GM18502 (cell line): ENCODE measurements around the gene PCDHA11.

Source experiments
- ATAC-seq: cut with Tn5 transposase; IDR thresholded peaks from one replicate; pipeline ENCODE4 v1.9.1; 2021; ENCODE audit warnings: mild to moderate bottlenecking; ENCODE audit not compliant: unreplicated experiment, poor library complexity

Gene PCDHA11

DNA sequence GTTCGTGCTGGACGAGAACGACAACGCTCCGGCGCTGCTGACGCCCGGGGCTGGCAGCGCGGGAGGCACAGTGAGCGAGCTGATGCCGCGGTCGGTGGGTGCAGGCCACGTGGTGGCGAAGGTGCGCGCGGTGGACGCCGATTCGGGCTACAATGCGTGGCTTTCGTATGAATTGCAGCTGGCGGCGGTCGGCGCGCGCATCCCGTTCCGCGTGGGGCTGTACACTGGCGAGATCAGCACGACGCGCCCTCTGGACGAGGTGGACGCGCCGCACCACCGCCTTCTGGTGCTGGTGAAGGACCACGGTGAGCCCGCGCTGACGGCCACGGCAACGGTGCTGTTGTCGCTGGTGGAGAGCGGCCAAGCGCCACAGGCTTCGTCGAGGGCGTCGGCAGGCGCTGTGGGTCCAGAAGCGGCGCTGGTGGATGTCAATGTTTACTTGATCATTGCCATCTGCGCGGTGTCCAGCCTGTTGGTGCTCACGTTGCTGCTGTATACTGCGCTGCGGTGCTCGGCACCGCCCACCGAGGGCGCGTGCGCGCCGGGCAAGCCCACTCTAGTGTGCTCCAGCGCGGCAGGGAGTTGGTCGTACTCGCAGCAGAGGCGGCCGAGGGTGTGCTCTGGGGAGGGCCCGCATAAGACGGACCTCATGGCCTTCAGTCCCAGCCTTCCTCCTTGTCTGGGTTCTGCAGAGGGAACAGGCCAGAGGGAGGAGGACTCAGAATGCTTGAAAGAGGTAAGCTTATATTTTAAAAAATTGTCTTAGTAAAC is 15.4 kb downstream of the PCDHA11 start:
- ATAC-seq = no peak

DNA sequence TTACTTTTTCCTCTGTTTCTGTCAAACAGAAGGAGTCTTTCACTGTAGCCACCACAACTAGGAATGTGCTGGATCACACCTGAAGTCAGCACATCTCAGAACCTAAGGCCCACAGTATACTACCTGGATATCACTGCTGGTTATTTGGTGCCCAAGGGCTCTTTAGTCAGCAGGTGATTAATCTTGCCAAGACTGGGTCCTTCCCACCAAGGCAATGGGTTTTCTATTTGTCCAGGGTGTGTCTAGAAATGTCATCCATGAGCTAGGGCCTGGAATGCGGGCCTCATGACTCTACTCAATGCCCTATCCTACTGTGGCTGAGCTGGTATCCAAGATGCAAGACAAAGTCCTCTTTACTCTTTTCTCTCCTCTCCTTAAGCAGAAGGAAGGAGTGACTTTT is 47.6 kb downstream of the PCDHA11 start:
- ATAC-seq = no peak
